NCI-H82 (cell line): ENCODE measurements around the gene CD300C.
A peak's percentile ranks its signal among the peaks of the same experiment; 100 is the strongest.
"Not testable (repeated sequence)": the region's sequence is repeated elsewhere in the genome, so short reads cannot be mapped to it uniquely, and the experiment has no call there.

Experiments used
- DNase-seq: peaks from one replicate; lab custom pipeline; 2025; lab: John Stamatoyannopoulos, UW

CD300C gene

GRCh38 chr17:74531231-74531761, 14.6 kb downstream of the CD300C start, which contains the start of gene CD300LB:
TSS of gene CD300LB (minus strand) at chr17:74531475. CDS start at chr17:74531350, 125 bp downstream.
- DNase-seq: no peak

DNA sequence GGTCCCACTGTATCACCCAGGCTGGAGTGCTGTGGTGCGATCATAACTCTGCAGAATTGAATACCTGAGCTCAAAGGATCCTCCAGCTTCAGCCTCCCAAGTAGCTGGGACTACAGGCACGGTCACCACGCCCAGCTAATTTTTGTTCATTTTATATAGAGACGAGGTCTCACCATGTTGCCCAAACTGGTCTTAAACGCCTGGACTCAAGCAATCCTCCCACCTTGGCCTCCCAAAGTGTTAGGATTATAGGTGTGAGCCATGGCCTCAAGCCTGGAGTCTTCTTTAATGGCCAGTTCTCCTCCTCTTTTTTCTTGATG, 15.1 kb downstream of the CD300C start:
- DNase-seq: no peak

DNA sequence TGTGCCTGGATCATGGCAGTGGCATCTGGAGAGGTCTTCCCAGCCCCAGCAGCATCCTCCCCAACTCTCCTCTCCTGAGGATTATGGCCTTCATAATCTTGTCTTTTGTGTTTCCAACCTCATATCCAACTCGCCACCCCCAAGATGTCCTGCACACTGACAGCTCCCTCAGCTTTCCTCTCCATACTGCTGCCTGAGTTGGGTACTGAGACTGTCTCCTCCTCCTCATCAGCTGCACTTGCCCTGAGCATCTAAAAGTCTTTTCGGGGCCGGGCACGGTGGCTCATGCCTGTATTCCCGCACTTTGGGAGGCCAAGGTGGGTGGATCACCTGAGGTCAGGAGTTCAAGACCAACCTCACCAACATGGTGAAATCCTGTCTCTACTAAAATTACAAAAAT, 16.7 kb downstream of the CD300C start:
- no peak for DNase-seq

- no peak for DNase-seq
Observed at GRCh38 chr17:74528491-74529199, 17.3 kb downstream of the CD300C start.

DNA sequence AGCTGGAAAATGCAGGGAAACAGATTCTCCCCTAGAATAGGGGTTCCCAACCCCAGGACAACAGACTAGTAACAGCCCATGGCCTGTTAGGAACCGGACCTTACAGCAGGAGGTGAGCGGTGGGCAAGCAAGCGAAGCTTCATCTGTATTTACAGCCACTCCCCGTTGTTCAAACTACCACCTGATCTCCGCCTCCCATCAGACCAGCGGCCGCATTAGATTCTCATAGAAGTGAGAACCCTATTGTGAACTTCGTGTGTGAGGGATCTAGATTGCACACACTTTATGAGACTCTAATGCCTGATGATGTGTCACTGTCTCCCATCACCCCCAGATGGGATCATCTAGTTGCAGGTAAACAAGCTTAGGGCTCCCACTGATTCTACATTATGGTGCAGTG, 18.2 kb downstream of the CD300C start:
- no peak for DNase-seq

DNA sequence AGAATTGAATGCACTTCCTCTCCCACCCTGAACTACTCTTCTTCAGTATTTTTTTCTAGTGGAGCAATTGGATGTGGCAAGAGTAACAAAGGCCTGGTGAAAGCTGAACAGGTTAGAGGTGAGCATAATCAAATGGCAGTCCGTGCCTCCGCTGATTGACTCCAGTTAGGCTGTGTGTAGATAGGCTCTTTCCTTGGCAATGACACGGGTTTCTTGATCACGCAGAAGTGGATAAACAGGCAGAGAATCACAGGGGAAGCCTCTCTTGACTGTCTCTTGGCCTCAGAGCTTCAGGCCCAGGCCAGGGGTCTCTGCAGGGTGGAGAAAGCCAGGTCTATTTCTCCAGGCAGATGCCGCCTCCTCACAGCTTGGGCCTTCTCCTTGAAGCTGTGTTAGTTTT, 18.8 kb downstream of the CD300C start:
- DNase-seq: no peak

DNA sequence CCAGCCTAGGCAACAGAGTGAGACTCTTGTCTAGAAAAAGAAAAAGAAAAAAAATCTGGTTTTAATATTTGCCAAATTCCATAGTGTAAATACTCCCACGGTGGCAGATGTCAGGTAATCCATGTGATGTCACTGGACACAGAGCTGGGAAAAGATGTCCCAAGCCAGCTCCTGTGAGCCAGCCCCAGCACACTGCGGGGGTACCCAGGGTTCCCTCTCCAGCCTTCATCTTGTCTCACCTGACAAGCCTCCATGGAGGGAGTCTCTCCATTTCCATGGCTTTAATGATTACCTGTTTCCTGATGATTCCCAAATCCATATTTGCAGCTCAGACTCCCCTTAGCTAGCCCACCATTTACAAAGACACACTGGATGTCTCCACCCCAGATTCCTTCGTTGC, 19.2 kb downstream of the CD300C start:
- DNase-seq: no peak

DNA sequence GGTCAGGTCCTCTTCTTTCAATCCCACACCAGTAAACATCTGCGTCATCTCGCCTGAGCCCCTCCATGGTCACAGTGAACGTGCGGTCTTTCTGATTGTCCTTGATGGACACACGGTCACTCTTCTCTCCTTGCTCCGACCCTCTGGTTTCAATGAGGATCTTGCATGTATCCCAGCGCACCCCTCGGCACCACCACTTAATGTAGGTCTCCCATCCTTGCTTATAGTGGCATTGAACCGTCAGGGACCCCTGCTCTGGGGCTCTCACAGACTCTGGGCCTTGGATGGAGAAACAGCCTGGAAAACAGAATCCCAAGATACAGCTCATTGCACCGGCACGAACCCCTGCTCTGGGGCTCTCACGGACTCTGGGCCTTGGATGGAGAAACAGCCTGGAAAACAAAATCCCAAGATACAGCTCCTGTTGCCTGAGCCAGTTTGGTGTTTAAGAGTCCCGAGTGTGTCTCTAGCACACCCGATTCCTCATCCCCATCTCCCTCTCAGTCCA, 20.1 kb downstream of the CD300C start:
- DNase-seq: no peak

DNA sequence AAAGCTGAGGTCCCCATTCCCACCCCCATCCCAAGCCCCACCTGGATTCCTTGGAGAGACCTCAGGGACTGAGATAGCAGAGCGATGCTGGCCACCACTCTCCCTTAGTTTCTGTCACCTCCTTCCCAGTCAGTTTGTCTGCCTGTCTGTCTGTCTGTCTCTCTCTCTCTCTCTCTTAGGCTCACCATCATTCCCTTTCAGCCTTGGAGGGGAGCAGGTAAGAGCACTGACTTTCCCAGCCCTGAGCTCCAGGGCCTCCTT, 20.5 kb downstream of the CD300C start:
- DNase-seq: no peak

- DNase-seq: no peak
Observed at GRCh38 chr17:74524653-74525464, 21.1 kb downstream of the CD300C start.

- no peak for DNase-seq
Observed at GRCh38 chr17:74523308-74523707, 22.6 kb downstream of the CD300C start.

GRCh38 chr17:74522381-74523105, 23.4 kb downstream of the CD300C start:
- DNase-seq: no peak

- DNase-seq: no peak
Observed at GRCh38 chr17:74521701-74522201, 24.2 kb downstream of the CD300C start.

DNA sequence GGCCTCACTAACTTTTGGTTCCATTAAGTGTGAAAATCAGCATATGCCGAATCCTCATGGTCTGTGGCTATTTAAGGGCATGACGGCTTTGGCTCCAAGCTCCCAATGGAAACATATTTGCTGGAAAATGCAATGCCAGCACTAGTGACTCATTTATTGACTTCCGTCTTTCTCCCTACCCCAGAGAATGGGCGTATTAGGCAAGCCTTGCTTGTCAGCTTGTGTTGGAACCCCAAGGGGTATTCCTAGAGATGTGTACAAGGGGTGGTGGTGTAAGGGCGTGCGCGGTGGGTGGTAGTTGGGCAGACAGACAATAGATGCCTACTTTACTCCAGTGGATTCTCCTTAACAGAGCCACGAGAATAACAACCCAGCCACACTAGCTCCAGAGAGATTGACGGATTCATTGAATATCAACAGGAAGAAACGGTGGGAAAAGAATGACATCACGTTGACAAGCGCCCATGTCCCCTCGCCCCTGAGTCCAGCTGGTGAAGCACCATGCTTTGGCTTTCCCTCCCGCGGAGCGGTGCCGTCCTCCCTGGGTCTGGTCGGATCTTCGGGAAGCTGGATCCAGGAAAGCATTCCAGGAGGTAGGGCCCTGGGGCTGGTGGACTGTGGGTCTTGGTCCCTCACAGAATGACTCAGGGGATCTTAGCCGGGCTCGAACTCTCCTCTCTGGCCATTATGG, 25.0 kb downstream of the CD300C start:
- no peak for DNase-seq

DNA sequence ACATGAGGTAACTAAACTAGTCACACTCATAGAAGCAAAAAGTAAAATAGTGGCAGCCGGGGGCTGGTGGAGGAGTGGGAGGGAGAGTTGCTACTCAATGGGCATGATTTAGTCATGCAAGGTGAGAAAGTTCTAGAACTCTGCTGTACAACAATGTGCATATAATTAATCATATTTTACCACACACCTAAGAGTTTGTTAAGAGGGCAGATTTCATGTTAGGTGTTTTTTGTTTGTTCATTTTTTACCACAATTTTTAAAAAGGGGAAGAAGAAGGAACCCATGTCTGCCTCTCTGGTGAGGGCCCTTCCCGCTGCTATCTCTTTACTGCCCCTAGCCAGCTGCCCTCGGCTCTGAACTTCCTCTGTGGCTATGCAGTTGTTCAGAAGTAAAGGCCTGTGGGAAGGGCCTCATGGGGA, 25.9 kb downstream of the CD300C start:
- no peak for DNase-seq

DNA sequence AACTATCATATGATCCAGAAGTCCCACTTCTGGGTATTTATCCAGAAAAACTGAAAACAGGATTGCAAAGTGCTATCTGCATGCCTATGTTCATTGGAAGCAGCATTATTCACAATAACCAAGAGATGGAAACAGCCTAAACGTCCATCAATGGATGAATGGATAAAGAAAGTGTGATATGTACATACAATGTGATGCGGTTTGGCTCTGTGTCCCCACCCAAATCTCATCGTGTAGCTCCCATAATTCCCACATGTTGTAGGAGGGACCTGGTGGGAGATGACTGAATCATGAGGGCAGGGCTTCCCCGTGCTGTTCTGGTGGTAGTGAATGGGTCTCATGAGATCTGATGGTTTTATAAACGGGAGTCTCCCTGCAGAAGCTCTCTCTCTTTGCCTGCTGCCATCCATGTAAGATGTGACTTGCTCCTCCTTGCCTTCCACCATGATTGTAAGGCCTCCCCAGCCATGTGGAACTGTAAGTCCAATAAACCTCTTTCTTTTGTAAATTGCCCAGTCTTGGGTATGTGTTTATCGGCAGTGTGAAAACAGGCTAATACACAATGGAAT, 27.4 kb downstream of the CD300C start:
- DNase-seq: not testable (repeated sequence)

- no peak for DNase-seq
Observed at GRCh38 chr17:74516561-74517328, 29.2 kb downstream of the CD300C start.

DNA sequence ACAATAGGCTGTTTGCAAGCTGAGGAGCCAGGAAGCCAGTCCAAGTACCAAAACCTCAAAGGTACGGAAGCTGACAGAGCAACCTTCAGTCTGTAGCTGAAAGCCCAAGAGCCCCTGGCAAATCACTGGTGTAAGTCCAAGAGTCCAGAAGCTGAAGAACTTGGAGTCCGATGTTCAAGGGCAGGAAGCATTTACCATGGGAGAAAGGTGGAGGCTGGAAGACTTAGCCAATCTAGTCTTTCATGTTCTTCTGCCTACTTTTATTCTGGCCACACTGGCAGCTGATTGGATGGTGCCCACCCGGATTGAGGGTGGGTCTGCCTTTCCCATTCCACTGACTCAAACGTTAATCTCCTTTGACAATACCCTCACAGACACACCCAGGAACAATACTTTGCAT, 30.0 kb downstream of the CD300C start:
- no peak for DNase-seq

GRCh38 chr17:74514632-74515334, 31.1 kb downstream of the CD300C start:
- peak; percentile 57 for DNase-seq

DNA sequence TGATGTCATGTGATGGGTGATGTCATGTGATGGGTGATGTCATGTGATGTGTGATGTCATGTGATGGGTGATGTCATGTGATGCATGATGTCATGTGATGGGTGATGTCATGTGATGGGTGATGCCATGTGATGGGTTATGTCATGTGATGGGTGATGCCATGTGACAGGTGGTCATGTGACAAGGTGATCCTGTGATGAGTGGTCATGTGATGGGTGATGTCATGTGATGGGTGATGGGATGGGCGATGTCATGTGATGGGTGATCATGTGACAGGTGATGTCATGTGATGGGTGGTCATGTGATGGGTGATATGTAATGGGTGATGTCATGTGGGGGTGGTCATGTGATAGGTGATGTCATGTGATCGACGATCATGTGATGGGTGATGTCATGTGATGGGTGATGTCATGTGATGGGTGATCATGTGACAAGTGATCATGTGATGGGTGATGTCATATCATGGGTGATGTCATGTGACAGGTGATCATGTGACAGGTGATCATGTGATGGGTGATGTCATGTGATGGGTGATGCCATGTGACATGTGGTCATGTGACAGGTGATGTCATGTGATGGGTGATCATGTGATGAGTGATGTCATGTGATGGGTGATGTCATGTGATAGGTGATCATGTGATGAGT, 31.8 kb downstream of the CD300C start:
- DNase-seq: peak; percentile 68
